ENCODE results near the gene RSPRY1. TPM values are rescaled to one million over a fixed set of nuclear protein-coding genes. Genes with fewer than 3 reads are reported as not detected.
"Not testable (repeated sequence)": the region's sequence is repeated elsewhere in the genome, so short reads cannot be mapped to it uniquely, and the experiment has no call there.

RSPRY1 gene
- polyA plus RNA-seq, 2 of the 4 experiments (the other 2 are of a cell fraction) = 32.2 to 50.0 TPM

- TF ChIP-seq POLR2AphosphoS2 (conservative IDR thresholded peaks at IDR 0.05; ENCODE audit: low read length) = no peak
- TF ChIP-seq, protein P1, sequence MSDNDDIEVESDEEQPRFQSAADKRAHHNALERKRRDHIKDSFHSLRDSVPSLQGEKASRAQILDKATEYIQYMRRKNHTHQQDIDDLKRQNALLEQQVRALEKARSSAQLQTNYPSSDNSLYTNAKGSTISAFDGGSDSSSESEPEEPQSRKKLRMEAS (IDR thresholded peaks at IDR 0.05) = 0 out of 2 replicates have a peak, but pooled peaks have one; percentile 23
- TF ChIP-seq JUN (IDR thresholded peaks at IDR 0.05) = peak in 1 of 2 experiments; percentile 36; a peak in 1 of 5 replicates
- TF ChIP-seq PHF8 (IDR thresholded peaks at IDR 0.05; ENCODE audit: borderline replicate concordance, low read depth) = peak; percentile 87
- TF ChIP-seq, protein P2, sequence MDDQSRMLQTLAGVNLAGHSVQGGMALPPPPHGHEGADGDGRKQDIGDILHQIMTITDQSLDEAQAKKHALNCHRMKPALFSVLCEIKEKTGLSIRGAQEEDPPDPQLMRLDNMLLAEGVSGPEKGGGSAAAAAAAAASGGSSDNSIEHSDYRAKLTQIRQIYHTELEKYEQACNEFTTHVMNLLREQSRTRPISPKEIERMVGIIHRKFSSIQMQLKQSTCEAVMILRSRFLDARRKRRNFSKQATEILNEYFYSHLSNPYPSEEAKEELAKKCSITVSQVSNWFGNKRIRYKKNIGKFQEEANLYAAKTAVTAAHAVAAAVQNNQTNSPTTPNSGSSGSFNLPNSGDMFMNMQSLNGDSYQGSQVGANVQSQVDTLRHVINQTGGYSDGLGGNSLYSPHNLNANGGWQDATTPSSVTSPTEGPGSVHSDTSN (IDR thresholded peaks at IDR 0.05) = 0 out of 2 replicates have a peak, but pooled peaks have one; percentile 6
- TF ChIP-seq, protein P3, sequence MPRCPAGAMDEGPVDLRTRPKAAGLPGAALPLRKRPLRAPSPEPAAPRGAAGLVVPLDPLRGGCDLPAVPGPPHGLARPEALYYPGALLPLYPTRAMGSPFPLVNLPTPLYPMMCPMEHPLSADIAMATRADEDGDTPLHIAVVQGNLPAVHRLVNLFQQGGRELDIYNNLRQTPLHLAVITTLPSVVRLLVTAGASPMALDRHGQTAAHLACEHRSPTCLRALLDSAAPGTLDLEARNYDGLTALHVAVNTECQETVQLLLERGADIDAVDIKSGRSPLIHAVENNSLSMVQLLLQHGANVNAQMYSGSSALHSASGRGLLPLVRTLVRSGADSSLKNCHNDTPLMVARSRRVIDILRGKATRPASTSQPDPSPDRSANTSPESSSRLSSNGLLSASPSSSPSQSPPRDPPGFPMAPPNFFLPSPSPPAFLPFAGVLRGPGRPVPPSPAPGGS (IDR thresholded peaks at IDR 0.05) = 0 out of 3 replicates have a peak, but pooled peaks have one; percentile 14
These were observed 634 bp upstream of the RSPRY1 start (continued) for GRCh38 chr16:57185446-57185944.

GRCh38 chr16:57186872-57187854 is 1.0 kb downstream of the RSPRY1 start:
- Histone ChIP-seq H3K9me3 (no peaks in the 10 kb centered on the region), H3K4me3 (peak overlapping the region; percentile 79), H3K4me1 (peaks cover 34% of the 10 kb centered on the region), H3K4me2 (peak overlapping the region; percentile 91), H3K27ac (peak overlapping the region; percentile 88 to 99)
- CTCF ChIA-PET = interaction anchor here (0.9 to 1.7 kb wide), 4 partner anchors 30 to 249 kb away, joined by 3 to 6 read pairs (median 3); partner anchors contain the start of gene ARL2BP
- TF ChIP-seq HOXA7 (CRISPR knock-in tag; IDR thresholded peaks at IDR 0.05) (no peak), CBX2 (IDR thresholded peaks at IDR 0.05; ENCODE audit: borderline replicate concordance, low read depth) (no peak), KDM5A (IDR thresholded peaks at IDR 0.05) (no peak), HOXB5 (CRISPR knock-in tag; IDR thresholded peaks at IDR 0.05) (no peak)
- TF ChIP-seq, protein P4, sequence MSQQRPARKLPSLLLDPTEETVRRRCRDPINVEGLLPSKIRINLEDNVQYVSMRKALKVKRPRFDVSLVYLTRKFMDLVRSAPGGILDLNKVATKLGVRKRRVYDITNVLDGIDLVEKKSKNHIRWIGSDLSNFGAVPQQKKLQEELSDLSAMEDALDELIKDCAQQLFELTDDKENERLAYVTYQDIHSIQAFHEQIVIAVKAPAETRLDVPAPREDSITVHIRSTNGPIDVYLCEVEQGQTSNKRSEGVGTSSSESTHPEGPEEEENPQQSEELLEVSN (IDR thresholded peaks at IDR 0.05; ENCODE audit: borderline replicate concordance, low read depth) = no peak
- TF ChIP-seq, protein P5, sequence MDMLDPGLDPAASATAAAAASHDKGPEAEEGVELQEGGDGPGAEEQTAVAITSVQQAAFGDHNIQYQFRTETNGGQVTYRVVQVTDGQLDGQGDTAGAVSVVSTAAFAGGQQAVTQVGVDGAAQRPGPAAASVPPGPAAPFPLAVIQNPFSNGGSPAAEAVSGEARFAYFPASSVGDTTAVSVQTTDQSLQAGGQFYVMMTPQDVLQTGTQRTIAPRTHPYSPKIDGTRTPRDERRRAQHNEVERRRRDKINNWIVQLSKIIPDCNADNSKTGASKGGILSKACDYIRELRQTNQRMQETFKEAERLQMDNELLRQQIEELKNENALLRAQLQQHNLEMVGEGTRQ (IDR thresholded peaks at IDR 0.05) = no peak
- DNase-seq (ENCODE audit: low read depth in 1 of 2, low spot score in 1 of 2) (peak; percentile 22 to 35), FAIRE-seq (no peak), ATAC-seq (peak; percentile 26 to 45; a peak in 5 of 6 replicates)
- 1% methylated on average over 28 of the region's 28 CpGs for WGBS (ENCODE audit: missing lambda C conversion rate)
- POLR2A ChIA-PET = interaction anchor here (1.5 kb wide), 1 partner anchor 255 kb away, joined by 4 read pairs; the partner anchor contains the start of gene HERPUD1

GRCh38 chr16:57187902-57188710 is 2.0 kb downstream of the RSPRY1 start:
- peaks cover 43% of the 10 kb centered on the region for H3K4me1 ChIP-seq
- CTCF ChIA-PET; DNase-seq (ENCODE audit: low read depth in 1 of 2, low spot score in 1 of 2); ATAC-seq; POLR2A ChIA-PET; H3K9me3 ChIP-seq: not testable (repeated sequence)
- peak overlapping the region; percentile 91 for H3K4me2 ChIP-seq
- 80% methylated on average over 18 of the region's 18 CpGs for whole genome bisulfite sequencing (ENCODE audit: missing lambda C conversion rate)
- peak overlapping the region; percentile 88 to 99 for H3K27ac ChIP-seq
- peak; percentile 59 for FAIRE-seq
- H3K4me3 ChIP-seq = peak overlapping the region; percentile 79
